ENCODE measurements around the gene BPIFB1. TPM values are rescaled to one million over a fixed set of nuclear protein-coding genes. Genes with fewer than 3 reads are reported as not detected.

The BPIFB1 gene
- total RNA-seq, 1 experiment from 2014 or later = 0.10 TPM

GRCh38 chr20:33334111-33334510, 51.1 kb downstream of the BPIFB1 start:
- DNase-seq (ENCODE audit: low read depth, low spot score) = no peak
- Histone ChIP-seq H3K4me1 (ENCODE audit: control insufficient read depth, insufficient read depth, low read length) (no peaks in the 10 kb centered on the region), H3K27ac (ENCODE audit: low read length) (no peak overlapping the region), H3K4me3 (ENCODE audit: low read depth in 2 of 2, low read length in 2 of 2) (no peak overlapping the region), H3K36me3 (ENCODE audit: control insufficient read depth, insufficient read depth, low read length) (no peaks in the 10 kb centered on the region), H3K27me3 (ENCODE audit: control insufficient read depth, insufficient read depth, low read length) (peaks cover under 1% of the 10 kb centered on the region), H3K9me3 (ENCODE audit: control insufficient read depth, insufficient read depth, low read depth, low read length) (no peaks in the 10 kb centered on the region)
- intact Hi-C loops (cut with micrococcal nuclease; ENCODE audit: unreplicated experiment) = no loop called here
- in situ Hi-C loops (cut with HindIII; ENCODE audit: low pct_unique_long_range_greater_than_20kb, low sequenced_read_pairs) = no loop called here
- ATAC-seq = no peak
- POLR2A ChIA-PET = no interaction called here
- CTCF ChIA-PET = no interaction called here
- TF ChIP-seq REST (IDR thresholded peaks at IDR 0.05; ENCODE audit: insufficient read depth in 1 of 2, low read depth in 2 of 2, low read length in 1 of 2) (no peak), SIN3A (IDR thresholded peaks at IDR 0.05; ENCODE audit: borderline replicate concordance, insufficient read depth, low read depth, low read length) (no peak), POLR2AphosphoS5 (IDR thresholded peaks at IDR 0.05; ENCODE audit: low read depth, low read length) (no peak), CTCF (IDR thresholded peaks at IDR 0.05) (no peak), TCF7L2 (IDR thresholded peaks at IDR 0.05; ENCODE audit: low read depth, low read length) (no peak)
- no TSS peak for BruUV-seq (replicated peaks)

- CTCF ChIA-PET = no interaction called here
Observed at GRCh38 chr20:33336375-33336774, 53.4 kb downstream of the BPIFB1 start.

More at GRCh38 chr20:33336375-33336774, 53.4 kb downstream of the BPIFB1 start:
- Histone ChIP-seq H3K27ac (ENCODE audit: low read length) (no peak overlapping the region), H3K27me3 (ENCODE audit: control insufficient read depth, insufficient read depth, low read length) (no peaks in the 10 kb centered on the region; the same call in 1 of the 2 replicates), H3K4me1 (ENCODE audit: control insufficient read depth, insufficient read depth, low read length) (no peaks in the 10 kb centered on the region), H3K4me3 (ENCODE audit: low read depth in 2 of 2, low read length in 2 of 2) (no peak overlapping the region), H3K36me3 (ENCODE audit: control insufficient read depth, insufficient read depth, low read length) (no peaks in the 10 kb centered on the region), H3K9me3 (ENCODE audit: control insufficient read depth, insufficient read depth, low read depth, low read length) (no peaks in the 10 kb centered on the region)
- in situ Hi-C loops (cut with HindIII; ENCODE audit: low pct_unique_long_range_greater_than_20kb, low sequenced_read_pairs) (no loop called here), intact Hi-C loops (cut with micrococcal nuclease; ENCODE audit: unreplicated experiment) (no loop called here)
- DNase-seq (ENCODE audit: low read depth, low spot score) = no peak
- BruUV-seq (replicated peaks) = no TSS peak
- POLR2A ChIA-PET = no interaction called here
- TF ChIP-seq POLR2AphosphoS5 (IDR thresholded peaks at IDR 0.05; ENCODE audit: low read depth, low read length) (no peak), CTCF (IDR thresholded peaks at IDR 0.05) (no peak), SIN3A (IDR thresholded peaks at IDR 0.05; ENCODE audit: borderline replicate concordance, insufficient read depth, low read depth, low read length) (no peak), TCF7L2 (IDR thresholded peaks at IDR 0.05; ENCODE audit: low read depth, low read length) (no peak), REST (IDR thresholded peaks at IDR 0.05; ENCODE audit: insufficient read depth in 1 of 2, low read depth in 2 of 2, low read length in 1 of 2) (no peak)
- ATAC-seq = no peak
